PFSK-1 (cell line): ENCODE results near the gene DLG3.

Experiments used
- FOXP2 ChIP-seq: optimal IDR thresholded peaks from 2 replicates; pipeline ENCODE3; 2011; ENCODE audit warnings: borderline replicate concordance, control low read depth, inconsistent platforms; ENCODE audit not compliant: insufficient read depth; ENCODE audit errors: extremely low read length, extremely low read depth
- POLR2AphosphoS5 ChIP-seq: IDR thresholded peaks from 2 replicates; pipeline ENCODE4 v1.6.1; 2012; ENCODE audit warnings: low read depth, mild to moderate bottlenecking, control low read depth, low read length, moderate library complexity
- SIN3A ChIP-seq: IDR thresholded peaks from 2 replicates; pipeline ENCODE4 v1.6.1; 2012; ENCODE audit warnings: mild to moderate bottlenecking, low read length, moderate library complexity, borderline replicate concordance; ENCODE audit not compliant: insufficient read depth
- TAF1 ChIP-seq: IDR thresholded peaks from 2 replicates; pipeline ENCODE4 v1.6.1; 2012; ENCODE audit warnings: low read length, control low read depth, borderline replicate concordance; ENCODE audit not compliant: insufficient read depth
- TF ChIP-seq, protein P1 (sequence below), 2 experiments: IDR thresholded peaks; 2 replicates each; pipeline versions ENCODE4 v1.6.1 to v1.8.0; 2011 to 2012; ENCODE audit warnings: low read depth in 2 of 2, low read length in 2 of 2, control low read depth in 1 of 2, inconsistent platforms in 1 of 2, mild to moderate bottlenecking in 1 of 2, moderate library complexity in 1 of 2; ENCODE audit not compliant: insufficient read depth in 1 of 2

The DLG3 gene

GRCh38 chrX:70437921-70438665 is 6.5 kb upstream of the DLG3 start:
- TF ChIP-seq SIN3A, result no peak
- no peak for TF ChIP-seq POLR2AphosphoS5
- no peak for TF ChIP-seq FOXP2
- TF ChIP-seq, protein P1, sequence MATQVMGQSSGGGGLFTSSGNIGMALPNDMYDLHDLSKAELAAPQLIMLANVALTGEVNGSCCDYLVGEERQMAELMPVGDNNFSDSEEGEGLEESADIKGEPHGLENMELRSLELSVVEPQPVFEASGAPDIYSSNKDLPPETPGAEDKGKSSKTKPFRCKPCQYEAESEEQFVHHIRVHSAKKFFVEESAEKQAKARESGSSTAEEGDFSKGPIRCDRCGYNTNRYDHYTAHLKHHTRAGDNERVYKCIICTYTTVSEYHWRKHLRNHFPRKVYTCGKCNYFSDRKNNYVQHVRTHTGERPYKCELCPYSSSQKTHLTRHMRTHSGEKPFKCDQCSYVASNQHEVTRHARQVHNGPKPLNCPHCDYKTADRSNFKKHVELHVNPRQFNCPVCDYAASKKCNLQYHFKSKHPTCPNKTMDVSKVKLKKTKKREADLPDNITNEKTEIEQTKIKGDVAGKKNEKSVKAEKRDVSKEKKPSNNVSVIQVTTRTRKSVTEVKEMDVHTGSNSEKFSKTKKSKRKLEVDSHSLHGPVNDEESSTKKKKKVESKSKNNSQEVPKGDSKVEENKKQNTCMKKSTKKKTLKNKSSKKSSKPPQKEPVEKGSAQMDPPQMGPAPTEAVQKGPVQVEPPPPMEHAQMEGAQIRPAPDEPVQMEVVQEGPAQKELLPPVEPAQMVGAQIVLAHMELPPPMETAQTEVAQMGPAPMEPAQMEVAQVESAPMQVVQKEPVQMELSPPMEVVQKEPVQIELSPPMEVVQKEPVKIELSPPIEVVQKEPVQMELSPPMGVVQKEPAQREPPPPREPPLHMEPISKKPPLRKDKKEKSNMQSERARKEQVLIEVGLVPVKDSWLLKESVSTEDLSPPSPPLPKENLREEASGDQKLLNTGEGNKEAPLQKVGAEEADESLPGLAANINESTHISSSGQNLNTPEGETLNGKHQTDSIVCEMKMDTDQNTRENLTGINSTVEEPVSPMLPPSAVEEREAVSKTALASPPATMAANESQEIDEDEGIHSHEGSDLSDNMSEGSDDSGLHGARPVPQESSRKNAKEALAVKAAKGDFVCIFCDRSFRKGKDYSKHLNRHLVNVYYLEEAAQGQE (IDR thresholded peaks at IDR 0.05; ENCODE audit: insufficient read depth in 1 of 2, low read depth in 2 of 2, low read length in 2 of 2), result no peak
- TF ChIP-seq TAF1, result no peak

DNA sequence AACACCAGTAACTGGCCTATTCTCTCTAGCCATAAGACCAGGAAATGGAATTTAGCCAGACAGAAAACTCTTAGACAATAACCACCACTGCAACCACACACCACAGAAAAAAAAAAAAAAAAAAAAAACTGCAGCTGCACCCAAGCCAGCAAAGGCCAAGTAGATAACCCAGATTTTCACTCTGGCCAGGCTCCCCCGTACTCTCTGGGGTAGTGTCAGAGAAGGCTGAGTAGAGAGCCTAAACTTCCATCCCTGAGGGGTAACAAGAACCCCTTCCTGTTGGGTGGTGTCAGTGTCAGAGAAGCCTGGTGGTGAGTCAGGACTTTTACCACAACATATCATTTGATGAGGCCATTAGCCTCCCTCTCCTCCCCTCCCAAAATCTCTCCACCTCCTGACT is 5.6 kb upstream of the DLG3 start:
- TF ChIP-seq FOXP2 (no peak), SIN3A (no peak), POLR2AphosphoS5 (no peak), TAF1 (no peak)
- TF ChIP-seq, protein P1 (IDR thresholded peaks at IDR 0.05; ENCODE audit: insufficient read depth in 1 of 2, low read depth in 2 of 2, low read length in 2 of 2), result no peak

GRCh38 chrX:70442224-70442623 is 2.4 kb upstream of the DLG3 start:
- no peak for TF ChIP-seq POLR2AphosphoS5

DNA sequence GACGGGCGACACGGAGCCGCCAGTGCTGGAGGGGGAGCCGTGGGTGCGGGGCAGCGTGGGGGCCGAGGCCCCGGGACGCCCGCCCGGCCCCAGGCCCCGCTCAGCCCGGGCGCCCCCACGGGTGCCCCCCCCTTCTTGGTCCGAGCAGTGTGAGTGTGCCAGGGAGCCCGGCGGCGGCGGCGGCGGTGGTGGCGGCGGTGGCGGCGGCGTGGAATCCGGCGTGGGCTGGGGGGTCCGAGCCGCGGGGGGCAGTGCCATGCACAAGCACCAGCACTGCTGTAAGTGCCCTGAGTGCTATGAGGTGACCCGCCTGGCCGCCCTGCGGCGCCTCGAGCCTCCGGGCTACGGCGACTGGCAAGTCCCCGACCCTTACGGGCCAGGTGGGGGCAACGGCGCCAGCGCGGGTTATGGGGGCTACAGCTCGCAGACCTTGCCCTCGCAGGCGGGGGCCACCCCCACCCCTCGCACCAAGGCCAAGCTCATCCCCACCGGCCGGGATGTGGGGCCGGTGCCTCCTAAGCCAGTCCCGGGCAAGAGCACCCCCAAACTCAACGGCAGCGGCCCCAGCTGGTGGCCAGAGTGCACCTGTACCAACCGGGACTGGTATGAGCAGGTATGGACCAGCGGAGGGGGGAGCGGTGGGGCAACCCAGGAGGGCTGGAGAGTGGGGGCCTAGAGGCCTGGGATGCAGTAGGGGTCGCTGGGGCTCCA is 466 bp downstream of the DLG3 start:
- no peak for TF ChIP-seq SIN3A
- no peak for TF ChIP-seq POLR2AphosphoS5
- no peak for TF ChIP-seq FOXP2
- TF ChIP-seq, protein P1 (IDR thresholded peaks at IDR 0.05; ENCODE audit: insufficient read depth in 1 of 2, low read depth in 2 of 2, low read length in 2 of 2), result no peak
- no peak for TF ChIP-seq TAF1

DNA sequence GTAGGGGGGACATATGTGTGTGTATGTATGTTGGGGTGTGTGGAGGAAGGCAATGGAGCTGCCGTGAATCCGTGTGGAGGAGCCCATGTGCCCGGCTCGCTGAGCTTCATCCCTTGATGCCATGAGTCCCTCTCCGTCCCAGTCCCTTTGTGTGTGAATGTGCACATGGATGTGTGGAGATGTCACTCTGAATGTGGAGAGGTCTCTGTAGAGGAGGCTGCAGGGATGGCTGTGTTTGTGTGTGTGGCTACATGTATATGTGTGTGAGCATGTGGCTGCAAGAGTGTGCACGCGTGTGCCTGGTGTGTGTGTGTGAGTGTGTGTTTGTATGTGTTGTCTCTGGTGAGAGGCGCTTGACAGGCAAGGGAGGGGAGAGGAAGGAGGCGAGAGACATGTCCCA is 1.3 kb downstream of the DLG3 start:
- TF ChIP-seq POLR2AphosphoS5 (no peak), SIN3A (no peak), TAF1 (no peak), FOXP2 (no peak)
- TF ChIP-seq, protein P1 (IDR thresholded peaks at IDR 0.05; ENCODE audit: insufficient read depth in 1 of 2, low read depth in 2 of 2, low read length in 2 of 2), result no peak
